ENCODE results near the gene CTSA. TPM values are rescaled to one million over a fixed set of nuclear protein-coding genes. Genes with fewer than 3 reads are reported as not detected.

Gene CTSA
- total and polyA plus RNA-seq, 9 of the 15 experiments (the other 6 are each of a cell fraction or from before 2014, with no cell fraction given), result 8.8 to 61.7 (median 28.3) TPM

DNA sequence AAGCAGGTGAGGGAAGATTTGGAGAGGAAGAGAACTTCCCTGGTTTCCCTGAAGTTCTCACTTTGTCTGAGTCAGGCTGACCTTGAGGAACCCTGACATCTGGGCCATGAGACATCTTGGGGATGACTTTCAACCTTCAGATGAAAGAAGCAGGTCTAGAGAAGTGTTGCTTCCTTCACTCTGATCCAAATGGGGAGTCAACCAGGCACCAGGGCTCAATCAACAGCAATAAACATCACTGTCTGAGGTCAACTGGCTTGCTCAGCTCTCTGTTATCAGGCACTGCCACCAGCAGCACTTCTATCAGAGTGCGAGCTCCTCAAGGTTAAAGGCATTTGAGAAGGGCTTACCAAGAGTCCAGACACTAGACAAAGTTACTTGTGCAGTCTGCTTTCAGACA, 40.2 kb upstream of the CTSA start (continued):
- TF ChIP-seq PATZ1 (CRISPR knock-in tag; IDR thresholded peaks at IDR 0.05; ENCODE audit: borderline replicate concordance) (no peak), TEAD1 (CRISPR knock-in tag; IDR thresholded peaks at IDR 0.05) (no peak), POLR2B (IDR thresholded peaks at IDR 0.05; ENCODE audit: low read depth, partially characterized antibody) (no peak), SREBF1 (IDR thresholded peaks at IDR 0.05; ENCODE audit: borderline replicate concordance, low read depth, low read length) (no peak), HNRNPUL1 (IDR thresholded peaks at IDR 0.05; ENCODE audit: low read length) (no peak), ZNF444 (CRISPR knock-in tag; IDR thresholded peaks at IDR 0.05) (no peak), ZNF165 (CRISPR knock-in tag; IDR thresholded peaks at IDR 0.05; ENCODE audit: borderline replicate concordance) (no peak), IRF2 (CRISPR knock-in tag; IDR thresholded peaks at IDR 0.05) (no peak), RBBP5 (IDR thresholded peaks at IDR 0.05; ENCODE audit: borderline replicate concordance, insufficient read depth, low read length, poor library complexity, severe bottlenecking) (no peak), RHOXF2B (CRISPR knock-in tag; conservative IDR thresholded peaks at IDR 0.05) (no peak), ZBED1 (IDR thresholded peaks at IDR 0.05) (no peak), ZNF717 (CRISPR knock-in tag; IDR thresholded peaks at IDR 0.05) (no peak), MYBL2 (IDR thresholded peaks at IDR 0.05; ENCODE audit: low read depth) (no peak), MYBL2 (CRISPR knock-in tag; IDR thresholded peaks at IDR 0.05; ENCODE audit: borderline replicate concordance) (no peak), E2F1 (CRISPR knock-in tag; IDR thresholded peaks at IDR 0.05) (no peak), ZBTB2 (IDR thresholded peaks at IDR 0.05) (peak; percentile 44; the same call in 1 of the 2 replicates), MCM2 (IDR thresholded peaks at IDR 0.05; ENCODE audit: low read depth) (no peak), MLLT1 (IDR thresholded peaks at IDR 0.05) (no peak), PHB2 (IDR thresholded peaks at IDR 0.05; ENCODE audit: low read depth) (no peak), ETV5 (CRISPR knock-in tag; IDR thresholded peaks at IDR 0.05; ENCODE audit: low read depth) (no peak), ZNF354B (CRISPR knock-in tag; IDR thresholded peaks at IDR 0.05) (no peak), E2F3 (CRISPR knock-in tag; IDR thresholded peaks at IDR 0.05) (no peak), MTA1 (IDR thresholded peaks at IDR 0.05; ENCODE audit: borderline replicate concordance) (no peak), ARNT (IDR thresholded peaks at IDR 0.05) (no peak), MCM5 (IDR thresholded peaks at IDR 0.05; ENCODE audit: low read depth) (no peak), POLR3G (IDR thresholded peaks at IDR 0.05; ENCODE audit: extremely low read depth, insufficient read length, insufficient replicate concordance) (no peak)

Measured in K562 (cell line).